ENCODE results near the gene KMT2A.

- TF ChIP-seq CTCF (IDR thresholded peaks at IDR 0.05): no peak
- no peak for TF ChIP-seq EZH2 (IDR thresholded peaks at IDR 0.05)
Observed at GRCh38 chr11:118439646-118440045, 3.4 kb downstream of the KMT2A start.
